NCI-H82 treated with DMSO at 0.1 percent for 48 hours (cell line): ENCODE results near the gene ACTR3.

ENCODE experiments used
- DNase-seq: peaks from one replicate; lab custom pipeline; 2025; ENCODE audit not compliant: unreplicated experiment; lab: John Stamatoyannopoulos, UW

Gene ACTR3

GRCh38 chr2:113996671-113997594, 107.0 kb downstream of the ACTR3 start:
- no peak for DNase-seq

- no peak for DNase-seq
These were observed 111.3 kb downstream of the ACTR3 start for GRCh38 chr2:114001152-114001551.

- no peak for DNase-seq
These were observed 112.0 kb downstream of the ACTR3 start for GRCh38 chr2:114001937-114002336.

GRCh38 chr2:114005110-114005783, 115.4 kb downstream of the ACTR3 start:
- DNase-seq, result no peak

GRCh38 chr2:114006460-114006859, 116.6 kb downstream of the ACTR3 start:
- peak; percentile 48 for DNase-seq

GRCh38 chr2:114007436-114007835, 117.5 kb downstream of the ACTR3 start:
- no peak for DNase-seq

- DNase-seq, result peak; percentile 71
These were observed 118.8 kb downstream of the ACTR3 start for GRCh38 chr2:114008720-114009119.

- no peak for DNase-seq
These were observed 119.5 kb downstream of the ACTR3 start for GRCh38 chr2:114009205-114009944.

- DNase-seq, result no peak
These were observed 120.1 kb downstream of the ACTR3 start for GRCh38 chr2:114010001-114010400.

- no peak for DNase-seq
These were observed 121.8 kb downstream of the ACTR3 start for GRCh38 chr2:114011713-114012112.
